SK-N-SH (cell line): ENCODE results near the gene ASCC1. TPM values are rescaled to one million over a fixed set of nuclear protein-coding genes. Genes with fewer than 3 reads are reported as not detected.

Experiments used
- CTCF ChIA-PET: fragments of 300-600, 350-600 bp; formaldehyde crosslinking; extraction: SDS; loops from one replicate; lab custom pipeline; 2021; lab: Yijun Ruan, JAX
- POLR2A ChIA-PET: fragments of 350-600 bp; sonication (Branson Sonifier 250); formaldehyde crosslinking; extraction: SDS; loops from one replicate; lab custom pipeline; 2020; ENCODE audit warnings: antibody characterized with exemption, inconsistent platforms; lab: Yijun Ruan, JAX
- DNase-seq: peaks from one replicate; pipeline ENCODE4 v3.0.0; 2012
- H2AFZ ChIP-seq: fragments of 200-600 bp; sonication (generic); 2 replicates; pipeline ENCODE4 v1.8.1; 2016; ENCODE audit warnings: antibody characterized with exemption, mild to moderate bottlenecking, low read depth
- H3F3A ChIP-seq: fragments of 200-600 bp; sonication (generic); replicated peaks from 2 replicates; pipeline ENCODE3; 2016; ENCODE audit warnings: antibody characterized with exemption, mild to moderate bottlenecking; ENCODE audit not compliant: insufficient read depth
- H3K27ac ChIP-seq, 2 experiments: fragments of 200-500 bp in 1 of 2; fragments of 200-600 bp in 1 of 2; sonication (Bioruptor generic) in 1 of 2; sonication (generic), shearing (Covaris generic) in 1 of 2; 2 replicates each; pipeline versions ENCODE4 v1.5.1 to v1.6.1; 2014 to 2016; ENCODE audit warnings: low read depth in 2 of 2, inconsistent platforms in 1 of 2, low read length in 1 of 2, mild to moderate bottlenecking in 1 of 2, mixed read lengths in 1 of 2
- H3K27me3 ChIP-seq: fragments of 200-600 bp; sonication (generic), shearing (Covaris generic); 2 replicates; pipeline ENCODE4 v1.6.1; 2016; ENCODE audit warnings: mixed run types; ENCODE audit not compliant: insufficient read depth
- H3K36me3 ChIP-seq, 2 experiments: fragments of 200-500 bp in 1 of 2; fragments of 200-600 bp in 1 of 2; sonication (Bioruptor generic) in 1 of 2; sonication (generic) in 1 of 2; replicated peaks in 1 of 2; 2 replicates each; pipeline versions ENCODE3 to v1.5.1; 2014 to 2016; ENCODE audit warnings: low read length in 1 of 2, mild to moderate bottlenecking in 1 of 2; ENCODE audit not compliant: insufficient read depth in 2 of 2, control insufficient read depth in 1 of 2
- H3K4me1 ChIP-seq, 2 experiments: fragments of 200-500 bp in 1 of 2; fragments of 200-600 bp in 1 of 2; sonication (Bioruptor generic) in 1 of 2; sonication (generic), shearing (Covaris generic) in 1 of 2; 2 replicates each; pipeline versions ENCODE4 v1.5.1 to v1.6.1; 2014 to 2016; ENCODE audit warnings: low read depth in 1 of 2, low read length in 1 of 2, mixed run types in 1 of 2; ENCODE audit not compliant: insufficient read depth in 2 of 2, control insufficient read depth in 1 of 2
- H3K4me2 ChIP-seq: fragments of 200-600 bp; sonication (generic), shearing (Covaris generic); 2 replicates; pipeline ENCODE4 v1.6.1; 2017; ENCODE audit warnings: mixed run types
- H3K4me3 ChIP-seq, 2 experiments: fragments of 200-500 bp in 1 of 2; fragments of 200-600 bp in 1 of 2; sonication (Bioruptor generic) in 1 of 2; sonication (generic), shearing (Covaris generic) in 1 of 2; 2 replicates each; pipeline versions ENCODE4 v1.5.1 to v1.8.1; 2014 to 2016; ENCODE audit warnings: low read depth in 2 of 2, inconsistent platforms in 1 of 2, low read length in 1 of 2, mild to moderate bottlenecking in 1 of 2, mixed read lengths in 1 of 2, moderate library complexity in 1 of 2
- H3K79me2 ChIP-seq: fragments of 200-600 bp; sonication (generic); 2 replicates; pipeline ENCODE4 v1.8.1; 2017; ENCODE audit warnings: mild to moderate bottlenecking; ENCODE audit not compliant: insufficient read depth
- H3K9ac ChIP-seq: fragments of 200-600 bp; sonication (generic); 2 replicates; pipeline ENCODE4 v1.6.1; 2017; ENCODE audit warnings: mixed run types
- H3K9me2 ChIP-seq: fragments of 200-600 bp; sonication (generic); 2 replicates; pipeline ENCODE4 v1.6.1; 2017; ENCODE audit warnings: mixed run types
- H3K9me3 ChIP-seq: fragments of 200-600 bp; sonication (generic); 2 replicates; pipeline ENCODE4 v1.6.1; 2017; ENCODE audit warnings: mixed run types, mild to moderate bottlenecking, moderate library complexity
- H4K20me1 ChIP-seq: fragments of 200-600 bp; sonication (generic); 2 replicates; pipeline ENCODE4 v1.6.1; 2017; ENCODE audit warnings: mild to moderate bottlenecking, mixed run types; ENCODE audit not compliant: insufficient read depth
- CHD2 ChIP-seq: fragments of 150-350 bp; IDR thresholded peaks from 2 replicates; pipeline ENCODE4 v1.6.1; 2018; ENCODE audit warnings: low read length; ENCODE audit not compliant: partially characterized antibody
- ELF1 ChIP-seq: IDR thresholded peaks from 2 replicates; pipeline ENCODE4 v1.4.0; 2012
- FOXJ3 ChIP-seq: sonication (generic); formaldehyde crosslinking; IDR thresholded peaks from 2 replicates; pipeline ENCODE4 v1.5.1; 2020; ENCODE audit warnings: mild to moderate bottlenecking, missing genetic modification reagents
- GABPA ChIP-seq: IDR thresholded peaks from 2 replicates; pipeline ENCODE4 v1.4.0; 2012; ENCODE audit warnings: low read depth, mild to moderate bottlenecking
- GATA2 ChIP-seq: sonication (generic); formaldehyde crosslinking; IDR thresholded peaks from 2 replicates; pipeline ENCODE4 v1.5.0; 2020; ENCODE audit warnings: mild to moderate bottlenecking, missing genetic modification reagents
- MEF2A ChIP-seq: IDR thresholded peaks from 2 replicates; pipeline ENCODE4 v1.4.0; 2012; ENCODE audit warnings: low read depth, borderline replicate concordance
- MXI1 ChIP-seq: IDR thresholded peaks from 2 replicates; pipeline ENCODE4 v1.6.1; 2012; ENCODE audit warnings: mild to moderate bottlenecking, low read depth, low read length, improper control_type of control experiment
- NRF1 ChIP-seq: IDR thresholded peaks from 2 replicates; pipeline ENCODE4 v1.6.1; 2012; ENCODE audit warnings: low read depth, mild to moderate bottlenecking, low read length
- POLR2AphosphoS5 ChIP-seq: IDR thresholded peaks from 2 replicates; pipeline ENCODE4 v1.6.1; 2012; ENCODE audit warnings: low read depth, low read length
- RAD21 ChIP-seq: IDR thresholded peaks from 2 replicates; pipeline ENCODE4 v1.6.1; 2012; ENCODE audit warnings: mild to moderate bottlenecking, low read length
- RCOR1 ChIP-seq: fragments of 150-350 bp; IDR thresholded peaks from 2 replicates; pipeline ENCODE4 v1.6.1; 2017; ENCODE audit warnings: antibody characterized with exemption, low read length
- RFX5 ChIP-seq: IDR thresholded peaks from 2 replicates; pipeline ENCODE4 v1.6.1; 2012; ENCODE audit warnings: mild to moderate bottlenecking, improper control_type of control experiment, low read length
- RXRA ChIP-seq: IDR thresholded peaks from 2 replicates; pipeline ENCODE4 v1.4.0; 2012; ENCODE audit warnings: low read depth, mild to moderate bottlenecking, borderline replicate concordance
- TAF1 ChIP-seq: IDR thresholded peaks from 2 replicates; pipeline ENCODE4 v1.6.1; 2012; ENCODE audit warnings: low read depth, mild to moderate bottlenecking, low read length, moderate library complexity, borderline replicate concordance
- TCF12 ChIP-seq: IDR thresholded peaks from 2 replicates; pipeline ENCODE4 v1.4.0; 2012
- WGBS: methylation state at CpG from one replicate; pipeline ENCODE4 v1.1.6; 2017; ENCODE audit warnings: low lambda C conversion rate; 5-methylcytosine and 5-hydroxymethylcytosine counted together
- polyA plus RNA-seq, 3 experiments: library from polyadenylated mRNA; depleted of rRNA; stranded (reverse); fragments of >200 nt; gene quantifications; 2 replicates each; pipeline ENCODE4 v1.2.3, GENCODE V29; 2012
- TF ChIP-seq, protein P1 (sequence below): IDR thresholded peaks from 2 replicates; pipeline ENCODE4 v1.4.0; 2012; ENCODE audit warnings: low read depth, borderline replicate concordance
- TF ChIP-seq, protein P2 (sequence below): IDR thresholded peaks from 2 replicates; pipeline ENCODE4 v1.6.1; 2012; ENCODE audit warnings: mild to moderate bottlenecking, low read depth, low read length, moderate library complexity
- TF ChIP-seq, protein P3 (sequence below): fragments of 150-350 bp; IDR thresholded peaks from 2 replicates; pipeline ENCODE4 v1.6.1; 2017; ENCODE audit warnings: antibody characterized with exemption, low read length, low read depth, borderline replicate concordance
- TF ChIP-seq, protein P4 (sequence below): IDR thresholded peaks from 2 replicates; pipeline ENCODE4; 2012

The ASCC1 gene
- polyA plus RNA-seq, 1 of the 3 experiments (the other 2 are of a cell fraction): 15.0 TPM

DNA sequence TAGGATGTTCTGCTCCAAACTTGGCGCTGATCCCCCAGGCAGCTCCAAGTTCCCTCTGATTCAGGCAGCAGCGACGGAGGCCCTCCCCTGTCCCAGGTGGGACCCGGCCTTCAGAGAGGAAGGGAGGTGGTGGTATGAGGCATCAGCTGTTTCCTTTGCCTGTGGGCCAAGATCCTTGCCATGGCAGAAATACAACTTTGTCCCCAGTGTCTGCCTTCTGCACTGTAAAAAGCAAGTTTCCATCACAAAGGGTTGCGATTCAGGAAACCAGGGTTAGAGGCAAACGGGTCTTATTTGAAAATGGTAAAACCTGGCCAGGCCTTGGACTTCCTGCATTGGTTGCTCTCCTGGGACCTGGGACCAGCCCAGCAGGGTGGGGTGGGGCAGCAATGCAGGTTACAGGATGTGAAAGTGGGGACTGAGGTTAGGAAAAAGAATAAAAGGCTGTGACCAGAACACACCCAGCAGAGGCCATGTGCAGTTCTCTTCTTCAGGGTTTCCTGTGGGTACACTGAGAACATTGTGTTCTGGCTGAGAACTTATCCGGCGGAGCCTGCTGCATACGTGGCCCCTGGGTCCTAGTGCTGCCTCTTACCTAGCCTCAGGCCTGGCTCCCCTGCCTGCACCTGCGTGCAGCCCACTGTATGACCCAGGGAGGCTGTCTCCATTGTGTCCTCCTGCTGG is 32.5 kb upstream of the ASCC1 start:
- H3K79me2 ChIP-seq: no peaks in the 10 kb centered on the region
- H3K4me3 ChIP-seq: no peak overlapping the region
- POLR2A ChIA-PET: interaction anchor here (0.8 to 1.4 kb wide), 3 partner anchors 11 to 75 kb away, joined by 3 read pairs; partner anchors contain the start of gene DDIT4
- H3K9me3 ChIP-seq: no peaks in the 10 kb centered on the region
- 83% methylated on average over 10 of the region's 10 CpGs for WGBS
- H3K9ac ChIP-seq: no peak overlapping the region
- H3K4me1 ChIP-seq: peaks cover 6 to 19% of the 10 kb centered on the region in 2 experiments; a peak in 1 of 4 replicates
- CTCF ChIA-PET: interaction anchor here (0.7 to 2.0 kb wide), 5 partner anchors 10 to 122 kb away, joined by 3 to 6 read pairs (median 3); no protein-coding TSS in a partner anchor
- TF ChIP-seq RCOR1 (no peak), MXI1 (no peak), POLR2AphosphoS5 (no peak), MEF2A (no peak), RAD21 (no peak), FOXJ3 (no peak), GATA2 (CRISPR knock-in tag) (no peak), TAF1 (no peak), TCF12 (no peak), NRF1 (no peak), RXRA (no peak)
- TF ChIP-seq, protein P1, sequence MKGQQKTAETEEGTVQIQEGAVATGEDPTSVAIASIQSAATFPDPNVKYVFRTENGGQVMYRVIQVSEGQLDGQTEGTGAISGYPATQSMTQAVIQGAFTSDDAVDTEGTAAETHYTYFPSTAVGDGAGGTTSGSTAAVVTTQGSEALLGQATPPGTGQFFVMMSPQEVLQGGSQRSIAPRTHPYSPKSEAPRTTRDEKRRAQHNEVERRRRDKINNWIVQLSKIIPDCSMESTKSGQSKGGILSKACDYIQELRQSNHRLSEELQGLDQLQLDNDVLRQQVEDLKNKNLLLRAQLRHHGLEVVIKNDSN: no peak
- no peaks in the 10 kb centered on the region for H4K20me1 ChIP-seq
- H2AFZ ChIP-seq: no peak overlapping the region
- H3F3A ChIP-seq: peaks cover 7% of the 10 kb centered on the region
- 0 out of 4 replicates have a peak overlapping the region, but pooled peaks of 1 of the 2 experiments have one; percentile 25 for H3K27ac ChIP-seq
- no peaks in the 10 kb centered on the region for H3K9me2 ChIP-seq
- H3K27me3 ChIP-seq: no peaks in the 10 kb centered on the region
- no peak overlapping the region for H3K4me2 ChIP-seq
- DNase-seq: peak; percentile 35
- H3K36me3 ChIP-seq: no peaks in the 10 kb centered on the region

DNA sequence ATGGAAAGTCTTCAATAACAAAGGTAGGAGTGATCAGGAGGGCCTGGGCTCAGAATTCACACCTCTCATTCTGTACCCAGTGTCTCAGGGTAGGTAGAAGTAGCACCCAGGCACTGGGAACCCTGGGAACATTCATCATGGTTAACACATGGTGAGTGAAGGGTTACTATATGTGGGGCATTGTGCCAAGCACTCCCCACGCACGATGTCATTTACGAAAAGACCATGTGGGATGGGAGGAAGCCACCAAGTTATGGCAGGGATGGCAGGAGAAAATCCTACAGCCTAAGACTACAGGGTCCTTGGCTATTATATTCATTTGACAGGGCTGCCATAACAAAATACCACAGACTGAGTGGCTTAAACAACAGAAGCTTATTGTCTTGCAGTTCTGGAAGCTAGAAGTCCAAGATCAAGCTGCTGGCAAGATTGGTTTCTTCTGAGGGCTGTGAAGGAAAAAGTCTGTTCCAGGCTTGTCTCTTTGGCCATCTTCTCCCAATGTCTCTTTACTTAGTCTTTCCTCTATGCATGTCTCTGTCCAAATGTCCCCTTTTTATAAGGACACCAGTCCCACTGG is 30.0 kb upstream of the ASCC1 start:
- Histone ChIP-seq H3K9ac (no peak overlapping the region), H3K36me3 (no peaks in the 10 kb centered on the region), H3K4me2 (no peak overlapping the region), H3K4me3 (no peak overlapping the region), H3K4me1 (peaks cover 6 to 19% of the 10 kb centered on the region in 2 experiments; a peak in 1 of 4 replicates), H2AFZ (no peak overlapping the region), H3K79me2 (no peaks in the 10 kb centered on the region), H4K20me1 (no peaks in the 10 kb centered on the region), H3K27ac (no peak overlapping the region), H3K9me3 (no peaks in the 10 kb centered on the region), H3K9me2 (no peaks in the 10 kb centered on the region), H3F3A (peaks cover 7% of the 10 kb centered on the region), H3K27me3 (no peaks in the 10 kb centered on the region)
- CTCF ChIA-PET: no interaction called here
- 42% methylated on average over 3 of the region's 3 CpGs for WGBS
- POLR2A ChIA-PET: interaction anchor here (1.2 kb wide), 1 partner anchor 27 kb away, joined by 4 read pairs; no protein-coding TSS in a partner anchor
- no peak for DNase-seq
- TF ChIP-seq RFX5: no peak
- no peak for TF ChIP-seq CHD2
- TF ChIP-seq MEF2A: no peak
- no peak for TF ChIP-seq GABPA
- no peak for TF ChIP-seq ELF1
- TF ChIP-seq RAD21: no peak
- TF ChIP-seq, protein P2, sequence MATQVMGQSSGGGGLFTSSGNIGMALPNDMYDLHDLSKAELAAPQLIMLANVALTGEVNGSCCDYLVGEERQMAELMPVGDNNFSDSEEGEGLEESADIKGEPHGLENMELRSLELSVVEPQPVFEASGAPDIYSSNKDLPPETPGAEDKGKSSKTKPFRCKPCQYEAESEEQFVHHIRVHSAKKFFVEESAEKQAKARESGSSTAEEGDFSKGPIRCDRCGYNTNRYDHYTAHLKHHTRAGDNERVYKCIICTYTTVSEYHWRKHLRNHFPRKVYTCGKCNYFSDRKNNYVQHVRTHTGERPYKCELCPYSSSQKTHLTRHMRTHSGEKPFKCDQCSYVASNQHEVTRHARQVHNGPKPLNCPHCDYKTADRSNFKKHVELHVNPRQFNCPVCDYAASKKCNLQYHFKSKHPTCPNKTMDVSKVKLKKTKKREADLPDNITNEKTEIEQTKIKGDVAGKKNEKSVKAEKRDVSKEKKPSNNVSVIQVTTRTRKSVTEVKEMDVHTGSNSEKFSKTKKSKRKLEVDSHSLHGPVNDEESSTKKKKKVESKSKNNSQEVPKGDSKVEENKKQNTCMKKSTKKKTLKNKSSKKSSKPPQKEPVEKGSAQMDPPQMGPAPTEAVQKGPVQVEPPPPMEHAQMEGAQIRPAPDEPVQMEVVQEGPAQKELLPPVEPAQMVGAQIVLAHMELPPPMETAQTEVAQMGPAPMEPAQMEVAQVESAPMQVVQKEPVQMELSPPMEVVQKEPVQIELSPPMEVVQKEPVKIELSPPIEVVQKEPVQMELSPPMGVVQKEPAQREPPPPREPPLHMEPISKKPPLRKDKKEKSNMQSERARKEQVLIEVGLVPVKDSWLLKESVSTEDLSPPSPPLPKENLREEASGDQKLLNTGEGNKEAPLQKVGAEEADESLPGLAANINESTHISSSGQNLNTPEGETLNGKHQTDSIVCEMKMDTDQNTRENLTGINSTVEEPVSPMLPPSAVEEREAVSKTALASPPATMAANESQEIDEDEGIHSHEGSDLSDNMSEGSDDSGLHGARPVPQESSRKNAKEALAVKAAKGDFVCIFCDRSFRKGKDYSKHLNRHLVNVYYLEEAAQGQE: no peak
- TF ChIP-seq, protein P3, sequence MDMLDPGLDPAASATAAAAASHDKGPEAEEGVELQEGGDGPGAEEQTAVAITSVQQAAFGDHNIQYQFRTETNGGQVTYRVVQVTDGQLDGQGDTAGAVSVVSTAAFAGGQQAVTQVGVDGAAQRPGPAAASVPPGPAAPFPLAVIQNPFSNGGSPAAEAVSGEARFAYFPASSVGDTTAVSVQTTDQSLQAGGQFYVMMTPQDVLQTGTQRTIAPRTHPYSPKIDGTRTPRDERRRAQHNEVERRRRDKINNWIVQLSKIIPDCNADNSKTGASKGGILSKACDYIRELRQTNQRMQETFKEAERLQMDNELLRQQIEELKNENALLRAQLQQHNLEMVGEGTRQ: no peak
- no peak for TF ChIP-seq TAF1
- TF ChIP-seq, protein P4, sequence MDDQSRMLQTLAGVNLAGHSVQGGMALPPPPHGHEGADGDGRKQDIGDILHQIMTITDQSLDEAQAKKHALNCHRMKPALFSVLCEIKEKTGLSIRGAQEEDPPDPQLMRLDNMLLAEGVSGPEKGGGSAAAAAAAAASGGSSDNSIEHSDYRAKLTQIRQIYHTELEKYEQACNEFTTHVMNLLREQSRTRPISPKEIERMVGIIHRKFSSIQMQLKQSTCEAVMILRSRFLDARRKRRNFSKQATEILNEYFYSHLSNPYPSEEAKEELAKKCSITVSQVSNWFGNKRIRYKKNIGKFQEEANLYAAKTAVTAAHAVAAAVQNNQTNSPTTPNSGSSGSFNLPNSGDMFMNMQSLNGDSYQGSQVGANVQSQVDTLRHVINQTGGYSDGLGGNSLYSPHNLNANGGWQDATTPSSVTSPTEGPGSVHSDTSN: no peak
